Gastroesophageal sphincter (tissue), 3 donors: Measurements from ENCODE around the gene RALGPS1.
A peak's percentile ranks its signal among the peaks of the same experiment; 100 is the strongest.

Source experiments
- CTCF ChIP-seq, 4 experiments: fragments of 200-600 bp in 2 of 4; fragments of 450-650 bp in 2 of 4; sonication (generic) in 1 of 4; IDR thresholded peaks; one replicate each; pipeline ENCODE4 v1.5.1; 2017 to 2019; ENCODE audit warnings: antibody characterized with exemption in 4 of 4, mild to moderate bottlenecking in 2 of 4, moderate library complexity in 2 of 4
- POLR2AphosphoS5 ChIP-seq: sonication (generic); formaldehyde crosslinking; IDR thresholded peaks from one replicate; pipeline ENCODE4 v1.6.1; 2017; ENCODE audit warnings: antibody characterized with exemption

GRCh38 chr9:127022913-127023660 lies 108.5 kb downstream of the RALGPS1 start:
- no peak for TF ChIP-seq CTCF (IDR thresholded peaks at IDR 0.05)
- peak; percentile 39 for TF ChIP-seq POLR2AphosphoS5
